SKM-1 (cell line): Measurements from ENCODE around the gene POU6F2.
"Not testable (repeated sequence)": the region's sequence is repeated elsewhere in the genome, so short reads cannot be mapped to it uniquely, and the experiment has no call there.

Experiments used
- DNase-seq: peaks from one replicate; lab custom pipeline; 2025; ENCODE audit not compliant: unreplicated experiment; lab: John Stamatoyannopoulos, UW

Gene POU6F2

GRCh38 chr7:38977685-38978084 is at the start of gene POU6F2:
TSS of gene POU6F2 (plus strand) at chr7:38977909. CDS start at chr7:38977954, 45 bp downstream.
- DNase-seq, result no peak

DNA sequence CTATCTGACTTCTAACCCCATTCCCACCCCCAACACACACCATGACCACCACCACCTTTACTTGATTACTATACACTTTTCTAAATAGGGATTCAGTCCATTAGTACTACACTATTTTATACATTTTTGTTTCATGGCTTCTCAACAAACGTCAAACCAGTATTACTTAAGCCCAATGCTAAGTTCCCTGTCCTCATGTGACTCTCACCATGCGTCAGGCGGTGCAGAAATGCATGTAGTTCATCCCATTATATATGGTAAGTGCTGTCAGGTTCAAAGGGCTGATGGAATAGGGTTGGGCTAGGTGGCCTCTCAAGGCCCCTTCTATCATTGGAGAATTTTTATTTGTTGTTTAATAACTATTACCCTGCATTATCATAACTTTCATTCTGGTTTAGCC is 49.2 kb upstream of the POU6F2 start:
- DNase-seq, result no peak

DNA sequence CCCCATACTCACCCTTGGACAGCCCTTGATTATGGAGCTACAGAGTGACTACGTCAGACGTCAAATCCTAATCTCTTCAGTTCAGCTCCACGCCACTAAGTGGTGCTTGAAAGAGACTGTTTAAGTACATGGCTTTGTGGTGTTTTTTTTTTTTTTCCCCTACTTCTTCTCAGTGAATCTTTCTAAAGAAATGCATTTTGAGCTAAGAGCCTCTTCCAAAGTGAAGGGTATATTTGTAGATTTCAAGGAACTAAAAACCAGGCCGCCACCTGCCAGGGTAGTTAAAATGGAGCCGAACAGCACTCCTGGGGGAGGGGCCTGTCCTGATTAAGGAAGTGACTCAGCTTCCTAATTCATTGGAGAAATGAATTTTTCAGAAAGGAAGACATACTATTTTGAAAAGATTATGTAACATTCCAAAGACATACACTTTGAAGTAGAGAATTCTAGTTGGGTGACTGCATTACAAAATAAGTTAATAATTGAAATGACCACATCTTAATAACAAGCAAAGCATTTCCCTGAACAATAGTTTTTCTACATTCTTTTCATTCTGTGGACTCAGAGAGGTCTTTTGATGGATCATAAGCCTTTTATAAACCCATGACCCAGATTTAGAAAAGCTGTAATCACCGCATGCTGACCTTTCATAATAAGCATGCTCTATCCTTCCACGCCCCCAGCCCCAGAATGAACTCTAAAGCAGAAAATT is 48.1 kb upstream of the POU6F2 start:
- no peak for DNase-seq

DNA sequence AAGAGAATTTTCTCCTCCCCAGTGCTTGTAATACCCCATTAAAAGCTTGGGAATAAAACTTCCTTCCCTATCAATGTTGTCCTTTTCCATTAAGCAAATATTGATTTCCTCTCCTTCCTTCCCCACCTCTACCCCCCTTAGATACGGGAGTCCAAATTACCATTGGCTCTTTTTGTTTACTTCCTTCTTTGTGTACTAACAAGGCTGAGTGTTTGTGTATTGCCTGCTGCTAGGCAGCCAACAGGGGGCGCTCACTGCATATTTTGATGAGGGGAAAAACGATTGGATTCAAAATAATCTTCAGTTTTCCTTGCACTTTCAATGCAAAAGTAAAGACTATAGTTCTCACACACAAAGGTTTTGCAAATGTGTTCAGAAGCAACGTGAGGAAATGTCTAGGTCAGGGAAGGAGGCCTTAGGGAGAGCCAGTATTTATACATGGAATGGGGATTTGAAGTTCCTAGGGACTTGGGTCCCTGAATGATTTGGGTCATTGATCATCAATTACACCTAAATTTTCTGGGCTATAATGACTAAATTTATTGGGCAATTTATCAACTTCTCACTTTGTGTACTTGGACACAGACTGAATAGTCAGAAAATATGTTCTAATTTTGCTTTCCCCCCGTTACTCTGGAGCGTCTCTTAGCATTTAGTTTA is 45.1 kb upstream of the POU6F2 start:
- DNase-seq, result peak; percentile 7

DNA sequence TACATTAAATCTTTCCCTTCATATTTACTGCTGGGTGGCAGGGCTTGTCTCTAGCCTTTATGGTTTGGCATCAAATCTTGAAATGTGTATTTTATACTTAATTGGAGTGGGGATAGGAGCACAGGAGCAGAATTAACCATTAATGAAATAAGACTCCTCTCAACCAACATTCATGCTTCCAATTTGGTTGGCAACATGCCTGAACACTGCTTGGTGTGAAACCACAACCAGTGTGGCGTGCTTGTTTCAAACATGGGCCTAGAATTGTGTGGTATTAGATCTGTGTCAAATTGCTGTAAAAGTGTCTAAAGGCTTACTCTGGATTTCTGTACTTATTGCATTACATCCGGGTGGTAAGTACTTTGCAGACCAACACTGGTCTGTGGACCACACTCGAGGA is 43.7 kb upstream of the POU6F2 start:
- no peak for DNase-seq

DNA sequence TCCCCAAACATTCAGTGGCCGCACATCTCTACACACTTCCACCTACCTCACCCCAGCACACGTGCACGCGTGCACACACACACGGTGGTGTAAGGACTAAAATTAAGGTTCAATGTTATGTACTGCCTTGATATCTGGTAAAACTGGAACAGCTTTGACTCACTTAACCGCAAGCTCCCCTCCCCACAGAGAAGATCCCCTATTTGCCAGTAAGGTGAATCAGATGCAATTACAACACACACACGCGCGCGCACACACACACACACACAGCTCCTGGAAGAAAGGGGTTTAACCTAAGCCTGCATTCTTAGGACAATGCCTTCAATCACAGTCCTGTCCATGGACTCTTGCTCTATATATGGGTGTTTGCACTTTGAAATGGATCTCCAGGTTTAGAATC is 43.2 kb upstream of the POU6F2 start:
- DNase-seq, result no peak

DNA sequence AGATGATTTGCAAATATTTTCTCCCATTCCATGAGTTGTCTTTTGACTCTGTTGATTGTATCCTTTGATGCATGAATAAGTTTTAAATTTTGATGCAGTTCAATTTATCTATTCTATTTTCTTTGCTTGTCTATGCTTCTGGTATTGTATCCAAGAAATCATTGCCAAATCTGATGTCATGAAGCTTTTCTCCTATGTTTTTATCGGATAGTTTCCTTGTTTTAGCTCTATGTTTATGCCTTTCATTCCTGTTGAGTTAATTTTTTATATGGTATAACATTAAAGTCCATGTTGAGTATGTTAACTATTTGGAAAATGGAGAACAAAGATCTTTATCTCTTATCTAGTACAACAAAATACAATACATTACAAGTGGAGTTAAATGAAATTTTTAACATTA is 41.1 kb upstream of the POU6F2 start:
- DNase-seq, result no peak

DNA sequence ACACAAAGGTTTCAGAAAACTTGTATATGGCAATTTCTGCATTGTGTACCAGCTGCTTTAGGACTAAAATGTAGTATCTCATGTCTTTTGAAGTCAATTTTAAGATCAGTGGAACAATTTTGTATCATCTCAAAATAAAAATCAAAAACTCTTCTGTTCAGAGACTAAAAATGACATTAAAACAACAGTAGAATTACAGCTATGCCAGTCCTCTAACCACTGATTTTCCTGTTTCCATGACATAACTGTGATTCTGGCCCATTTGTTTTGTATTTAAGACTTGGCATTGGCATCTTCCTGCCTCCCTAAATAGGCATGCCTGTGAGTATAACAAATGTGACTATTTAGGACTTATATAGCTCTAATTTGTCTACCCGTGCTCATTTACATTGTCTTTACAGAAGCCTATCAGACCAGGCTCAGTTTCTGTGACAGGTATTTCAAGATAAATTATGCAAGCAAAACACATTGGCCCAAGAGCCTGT is 39.7 kb upstream of the POU6F2 start:
- no peak for DNase-seq

DNA sequence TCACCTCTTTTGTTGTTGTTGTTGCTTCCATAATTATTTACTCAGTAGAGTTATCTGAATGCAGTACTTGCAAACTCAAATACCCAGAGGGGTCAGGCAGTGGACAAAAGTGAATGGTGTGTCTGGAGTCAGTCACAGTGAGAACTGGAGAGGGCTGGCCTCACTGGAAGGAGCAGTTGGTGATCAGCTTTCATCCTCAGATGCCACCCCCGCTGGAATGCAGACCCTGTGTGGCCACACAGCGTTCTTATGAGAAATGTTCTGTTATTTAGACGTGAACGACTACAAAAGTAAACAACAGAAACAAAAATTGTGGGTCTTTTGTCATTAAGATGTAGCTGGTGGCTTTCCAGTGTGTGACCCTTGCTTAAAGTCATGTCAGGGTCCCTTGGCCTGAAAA is 39.1 kb upstream of the POU6F2 start:
- DNase-seq, result no peak

GRCh38 chr7:38940774-38941173 is 36.9 kb upstream of the POU6F2 start:
- DNase-seq, result no peak

DNA sequence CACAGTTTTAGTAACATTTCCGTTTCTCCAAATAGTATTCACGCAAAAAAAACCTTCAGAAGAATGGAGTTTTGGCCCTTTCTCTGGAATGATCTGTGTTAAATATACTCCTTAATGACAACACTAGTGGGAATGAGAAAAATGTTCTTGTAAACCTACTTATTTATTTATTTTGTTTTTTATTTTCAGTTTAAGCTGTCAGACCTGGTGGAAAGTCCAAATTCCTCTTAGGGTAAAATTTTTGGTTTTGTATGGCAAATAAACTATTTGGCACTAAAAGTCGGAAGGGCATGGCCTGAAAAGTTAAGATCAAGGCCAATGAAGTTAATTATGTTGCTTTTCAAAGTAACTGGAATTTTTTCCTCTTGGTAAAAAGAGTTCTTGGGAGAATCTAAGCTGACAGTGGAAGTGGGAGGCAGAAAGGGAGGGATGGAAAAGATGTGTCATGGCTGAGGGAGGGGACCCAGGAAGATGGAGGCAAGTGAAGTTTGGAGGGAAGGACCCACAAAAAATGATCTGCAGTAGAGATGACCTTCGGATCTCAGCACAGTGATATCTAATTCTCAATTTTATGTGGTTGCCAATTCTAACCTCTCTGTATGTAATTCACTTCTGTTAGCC is 35.2 kb upstream of the POU6F2 start:
- DNase-seq, result no peak

GRCh38 chr7:38947541-38947940 is 30.2 kb upstream of the POU6F2 start:
- not testable (repeated sequence) for DNase-seq

- no peak for DNase-seq
Observed at GRCh38 chr7:38950309-38950708, 27.4 kb upstream of the POU6F2 start.

DNA sequence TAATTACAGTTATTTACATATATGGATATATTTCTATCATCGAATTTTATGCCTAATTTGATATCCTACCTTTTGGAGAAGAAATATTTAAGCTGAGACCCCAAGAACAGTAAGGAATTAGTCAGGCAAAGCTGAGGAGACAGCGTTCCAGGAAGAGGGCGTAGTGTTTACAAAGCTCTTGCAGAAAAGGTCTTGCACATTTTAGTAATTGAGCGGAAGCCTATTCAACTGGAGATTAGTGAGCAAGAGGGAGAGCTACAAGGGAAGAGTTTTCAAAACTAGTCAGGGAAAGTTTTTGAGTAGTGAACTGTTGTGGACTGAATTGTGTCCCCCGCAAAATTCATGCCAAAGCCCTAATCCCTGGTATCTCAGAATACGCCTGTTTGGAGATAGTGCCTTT is 26.5 kb upstream of the POU6F2 start:
- no peak for DNase-seq

- DNase-seq, result no peak
Observed at GRCh38 chr7:38953227-38953626, 24.5 kb upstream of the POU6F2 start.

DNA sequence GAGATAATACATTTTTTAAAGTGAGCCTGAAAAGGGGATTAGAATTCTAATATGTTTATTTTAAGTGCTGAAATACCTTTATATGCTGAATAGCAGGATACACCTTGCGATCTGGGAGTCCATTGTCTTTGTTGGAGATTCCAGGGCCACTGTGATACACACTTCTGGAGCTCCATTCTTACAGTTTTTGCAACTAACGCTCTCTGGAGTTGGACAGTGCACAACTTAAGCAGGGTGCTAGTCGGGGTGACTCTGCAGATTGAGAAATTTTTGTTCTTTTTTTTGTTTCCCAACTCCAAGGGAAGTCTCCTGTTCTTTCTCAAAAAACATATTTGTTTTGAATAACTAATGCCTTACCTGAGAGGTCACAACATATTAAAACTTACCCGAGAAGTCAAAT is 23.7 kb upstream of the POU6F2 start:
- no peak for DNase-seq

DNA sequence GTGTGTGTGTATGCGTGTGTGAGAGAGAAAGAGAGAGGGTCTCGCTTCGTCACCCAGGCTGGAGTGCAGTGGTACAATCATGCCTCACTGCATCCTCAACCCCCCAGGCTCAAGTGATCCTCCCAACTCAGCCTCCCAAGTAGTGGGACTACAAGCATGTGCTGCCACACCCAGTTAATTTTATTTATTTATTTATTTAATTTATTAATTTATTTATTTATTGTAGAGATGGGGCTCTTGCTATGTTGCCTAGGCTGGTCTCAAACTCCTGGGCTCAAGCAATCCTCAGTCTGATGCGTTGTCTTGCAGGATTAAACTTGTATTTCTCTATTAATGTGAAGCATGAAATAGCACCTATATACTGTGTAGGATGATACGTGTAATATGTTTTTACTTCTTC is 21.8 kb upstream of the POU6F2 start:
- DNase-seq, result no peak

DNA sequence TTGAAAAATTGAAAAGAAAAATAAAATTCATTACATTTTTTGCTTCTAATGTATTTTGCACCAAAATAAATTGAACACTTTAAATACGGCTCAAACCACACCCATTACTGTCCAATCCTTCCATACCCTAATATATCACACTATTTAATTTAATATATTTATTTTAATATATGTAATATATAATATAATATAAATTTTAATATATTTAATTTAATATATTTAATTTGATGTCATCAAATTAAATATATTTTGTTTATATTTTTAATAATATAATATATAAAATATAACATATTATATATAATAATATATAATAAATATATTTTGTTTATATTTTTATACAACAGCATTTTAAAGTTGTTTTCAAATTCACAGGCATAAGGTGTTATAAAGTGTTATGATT is 15.7 kb upstream of the POU6F2 start:
- no peak for DNase-seq

DNA sequence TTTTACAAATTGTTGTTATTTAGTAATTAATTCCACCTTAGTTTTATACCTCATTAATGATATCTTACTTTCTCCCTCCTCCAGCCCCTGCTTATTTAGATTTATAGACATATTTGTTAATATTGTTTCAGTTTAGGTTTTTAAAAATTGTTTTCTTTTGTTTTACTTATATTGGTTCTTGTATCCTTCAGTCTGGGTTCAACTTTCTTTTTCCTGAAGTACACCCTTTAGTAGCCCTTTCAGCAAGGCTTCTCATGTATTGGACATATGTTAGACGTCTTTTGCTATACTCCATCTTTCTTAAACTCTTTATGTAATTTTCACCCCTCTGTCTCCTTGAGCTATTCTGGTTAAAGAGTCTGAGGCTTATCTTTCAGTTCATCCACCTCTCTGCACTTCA is 12.8 kb upstream of the POU6F2 start:
- no peak for DNase-seq

GRCh38 chr7:38973760-38974159 is 3.9 kb upstream of the POU6F2 start:
- no peak for DNase-seq

DNA sequence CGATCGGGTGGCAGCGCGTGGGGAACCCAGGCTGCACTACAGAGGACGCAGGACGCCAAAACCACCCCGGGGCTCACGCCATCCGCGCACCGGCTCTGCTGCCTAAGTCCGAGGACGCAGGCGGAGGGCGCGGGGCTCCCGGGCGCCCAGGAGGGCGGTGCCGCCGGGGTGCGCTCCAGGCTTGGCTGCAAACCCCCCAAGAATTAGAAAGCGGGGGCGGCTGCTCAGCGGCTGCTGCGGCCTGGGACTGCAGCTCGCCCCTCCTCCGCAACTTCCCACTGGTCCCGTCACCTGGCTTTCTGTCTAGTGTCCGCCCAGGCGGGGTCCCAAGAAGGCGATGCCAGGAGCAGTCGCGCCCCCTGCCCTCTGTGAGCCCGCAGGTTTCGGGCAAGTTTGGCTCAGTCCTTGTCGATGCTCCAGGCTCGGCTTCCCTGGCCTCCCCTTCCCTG is 1.7 kb upstream of the POU6F2 start:
- DNase-seq, result no peak

- DNase-seq, result no peak
Observed at GRCh38 chr7:38978491-38978890, 782 bp downstream of the POU6F2 start.
